HepG2 (cell line): ENCODE data around the gene RTL5. TPM values are rescaled to one million over a fixed set of nuclear protein-coding genes. Genes with fewer than 3 reads are reported as not detected.

ENCODE experiments used
- ATAC-seq: fragments of 200-7000 bp; cut with Tn5 transposase; 3 replicates; pipeline ENCODE4 v1.9.1; 2020; ENCODE audit warnings: mild to moderate bottlenecking, moderate library complexity
- BruUV-seq: library from RNA; stranded (reverse); fragments of 400-500 nt; replicated peaks from 2 replicates; lab custom pipeline; 2021; lab: Mats Ljungman, UMichigan
- CTCF ChIA-PET: fragments of 300-600 bp; formaldehyde crosslinking; extraction: SDS; loops from one replicate; lab custom pipeline; 2021; ENCODE audit warnings: low total read pairs, inconsistent platforms, low intra/inter-chr PET ratio; lab: Yijun Ruan, JAX
- POLR2A ChIA-PET: fragments of 350-600 bp; sonication (Branson Sonifier 250); formaldehyde crosslinking; loops from one replicate; lab custom pipeline; 2020; ENCODE audit warnings: antibody characterized with exemption, inconsistent platforms; lab: Yijun Ruan, JAX
- DNase-seq: peaks from one replicate; pipeline ENCODE4 v3.0.0-alpha.2; 2015; ENCODE audit warnings: low spot score
- FAIRE-seq: peaks from 3 replicates; lab custom pipeline; 2011; peaks lifted over from hg19 to GRCh38; lab: Jason Lieb, UNC
- H2AFZ ChIP-seq: one replicate; pipeline ENCODE4 v1.6.1; 2011; ENCODE audit warnings: low read length, inconsistent platforms
- H3K27ac ChIP-seq: fragments of 300-600 bp; 3 replicates; pipeline ENCODE4 v1.8.0; 2011; ENCODE audit warnings: mixed run types, mild to moderate bottlenecking, mixed read lengths, low read length, inconsistent platforms; ENCODE audit not compliant: insufficient read depth; ENCODE audit errors: extremely low read length
- H3K27me3 ChIP-seq, 2 experiments: fragments of 200-600 bp in 1 of 2; 2 replicates in 1 of 2; 3 replicates in 1 of 2; pipeline versions ENCODE4 v1.6.0 to v1.8.0; 2011; ENCODE audit warnings: low read length in 2 of 2, mild to moderate bottlenecking in 2 of 2, moderate library complexity in 2 of 2, inconsistent platforms in 1 of 2; ENCODE audit not compliant: insufficient read depth in 2 of 2, control insufficient read depth in 1 of 2
- H3K36me3 ChIP-seq, 2 experiments: fragments of 200-600 bp in 1 of 2; replicated peaks in 1 of 2; 2 replicates in 1 of 2; 3 replicates in 1 of 2; pipeline versions ENCODE4 v1.5.1 to v1.8.0; 2011; ENCODE audit warnings: low read length in 2 of 2, inconsistent platforms in 1 of 2; ENCODE audit not compliant: insufficient read depth in 2 of 2, control insufficient read depth in 1 of 2
- H3K4me1 ChIP-seq: 2 replicates; pipeline ENCODE4 v1.5.1; 2012; ENCODE audit warnings: low read length, inconsistent platforms; ENCODE audit not compliant: insufficient read depth
- H3K4me2 ChIP-seq: 2 replicates; pipeline ENCODE4 v1.6.0; 2011; ENCODE audit warnings: low read depth, low read length, inconsistent platforms
- H3K4me3 ChIP-seq, 3 experiments: fragments of 200-600 bp in 1 of 3; sonication (generic), shearing (Covaris generic) in 1 of 3; replicated peaks in 1 of 3; 2 replicates each; pipeline ENCODE4 v1.5.1; 2011 to 2016; ENCODE audit warnings: low read length in 3 of 3, inconsistent platforms in 2 of 3, low read depth in 2 of 3, mild to moderate bottlenecking in 2 of 3, control low read depth in 1 of 3, mixed read lengths in 1 of 3; ENCODE audit not compliant: insufficient read depth in 1 of 3
- H3K79me2 ChIP-seq: one replicate; pipeline ENCODE4 v1.6.1; 2011; ENCODE audit warnings: low read length, inconsistent platforms; ENCODE audit not compliant: insufficient read depth
- H3K9ac ChIP-seq: 2 replicates; pipeline ENCODE4 v1.6.0; 2011; ENCODE audit warnings: mild to moderate bottlenecking, low read depth, low read length, inconsistent platforms; ENCODE audit not compliant: insufficient read depth
- H3K9me3 ChIP-seq: 2 replicates; pipeline ENCODE4 v1.5.1; 2012; ENCODE audit warnings: mild to moderate bottlenecking, low read length
- H4K20me1 ChIP-seq: 2 replicates; pipeline ENCODE4 v1.6.0; 2011; ENCODE audit warnings: inconsistent platforms, mild to moderate bottlenecking, low read length, moderate library complexity; ENCODE audit not compliant: insufficient read depth
- BORCS8-MEF2B ChIP-seq: sonication (generic); formaldehyde crosslinking; IDR thresholded peaks from 2 replicates; pipeline ENCODE4 v1.8.0; 2022; ENCODE audit warnings: mild to moderate bottlenecking, missing genetic modification reagents
- EZH2 ChIP-seq: conservative IDR thresholded peaks from 2 replicates; pipeline ENCODE4 v1.6.1; 2012; ENCODE audit warnings: mild to moderate bottlenecking, low read depth, low read length, moderate library complexity
- GPN1 ChIP-seq: sonication (generic); formaldehyde crosslinking; IDR thresholded peaks from 2 replicates; pipeline ENCODE4 v1.5.1; 2020; ENCODE audit warnings: missing genetic modification reagents, borderline replicate concordance
- GTF3A ChIP-seq: sonication (generic); formaldehyde crosslinking; conservative IDR thresholded peaks from 2 replicates; pipeline ENCODE4 v1.4.0; 2020; ENCODE audit warnings: mild to moderate bottlenecking, missing genetic modification reagents
- KLF15 ChIP-seq: sonication (generic); formaldehyde crosslinking; IDR thresholded peaks from 2 replicates; pipeline ENCODE4 v1.8.1; 2023; ENCODE audit warnings: borderline replicate concordance, mild to moderate bottlenecking, inconsistent platforms, missing genetic modification reagents, mixed read lengths
- NCOA5 ChIP-seq: sonication (generic); formaldehyde crosslinking; IDR thresholded peaks from 2 replicates; pipeline ENCODE4 v1.4.0; 2020; ENCODE audit warnings: missing genetic modification reagents
- NFYC ChIP-seq: IDR thresholded peaks from 2 replicates; pipeline ENCODE4 v1.6.1; 2016; ENCODE audit warnings: missing genetic modification reagents, missing compliant biosample characterization
- TFE3 ChIP-seq: IDR thresholded peaks from 2 replicates; pipeline ENCODE4 v1.6.1; 2016
- ZBTB42 ChIP-seq: sonication (generic); formaldehyde crosslinking; IDR thresholded peaks from 2 replicates; pipeline ENCODE4 v1.5.0; 2020; ENCODE audit warnings: mild to moderate bottlenecking, missing genetic modification reagents
- ZNF556 ChIP-seq: sonication (generic); formaldehyde crosslinking; IDR thresholded peaks from 2 replicates; pipeline ENCODE4 v1.4.0; 2020; ENCODE audit warnings: mild to moderate bottlenecking, missing genetic modification reagents, borderline replicate concordance
- ZNF577 ChIP-seq: sonication (generic); formaldehyde crosslinking; IDR thresholded peaks from 2 replicates; pipeline ENCODE4 v1.4.0; 2020; ENCODE audit warnings: mild to moderate bottlenecking, low read depth, missing genetic modification reagents, borderline replicate concordance
- ZNF790 ChIP-seq: sonication (generic); formaldehyde crosslinking; IDR thresholded peaks from 2 replicates; pipeline ENCODE4 v1.8.0; 2022; ENCODE audit warnings: missing genetic modification reagents, mild to moderate bottlenecking, borderline replicate concordance
- ZNF83 ChIP-seq: sonication (generic); formaldehyde crosslinking; IDR thresholded peaks from 2 replicates; pipeline ENCODE4 v1.4.0; 2020; ENCODE audit warnings: missing genetic modification reagents, mild to moderate bottlenecking, borderline replicate concordance
- WGBS: methylation state at CpG from one replicate; pipeline ENCODE4 v1.1.6; 2017; ENCODE audit warnings: low lambda C conversion rate; 5-methylcytosine and 5-hydroxymethylcytosine counted together
- in situ Hi-C: cut with HindIII; loops from 2 replicates; pipeline ENCODE4 v1.10.0; 2017; ENCODE audit warnings: low pct_unique_long_range_greater_than_20kb; ENCODE audit not compliant: extremely low pct_ligation_motif_present
- intact Hi-C: fragments of 100-400 bp; cut with micrococcal nuclease; formaldehyde crosslinking; loops from one replicate; pipeline ENCODE4 v1.10.0; 2022; ENCODE audit not compliant: unreplicated experiment
- polyA plus RNA-seq, 8 experiments: library from polyadenylated mRNA; depleted of rRNA in 3 of 8; stranded (reverse) in 7 of 8; unstranded in 1 of 8; fragments of >200 nt; fragmentation: Illumina TruSeq in 4 of 8; extraction: Trizol in 4 of 8; gene quantifications; 2 replicates each; pipeline versions ENCODE4 v1.2.1 to v1.2.3, GENCODE V29; 2011 to 2016; ENCODE audit warnings: low read depth in 4 of 8, missing spikeins in 1 of 8, mixed read lengths in 1 of 8; ENCODE audit not compliant: insufficient read depth in 1 of 8
- total RNA-seq, 5 experiments: library from RNA; depleted of rRNA; stranded (reverse); fragments of >200 nt; fragmentation: Illumina TruSeq; extraction: Trizol; gene quantifications; 2 replicates each; pipeline ENCODE4 v1.2.3, GENCODE V29; 2016; ENCODE audit warnings: low read depth in 1 of 5
- TF ChIP-seq, protein P1 (sequence below): sonication (generic); formaldehyde crosslinking; IDR thresholded peaks from 2 replicates; pipeline ENCODE4 v1.5.0; 2020; ENCODE audit warnings: missing genetic modification reagents, mild to moderate bottlenecking, borderline replicate concordance

Gene RTL5
- total and polyA plus RNA-seq, 2 of the 13 experiments (the other 11 are each of a cell fraction or from before 2014, with no cell fraction given): not detected

DNA sequence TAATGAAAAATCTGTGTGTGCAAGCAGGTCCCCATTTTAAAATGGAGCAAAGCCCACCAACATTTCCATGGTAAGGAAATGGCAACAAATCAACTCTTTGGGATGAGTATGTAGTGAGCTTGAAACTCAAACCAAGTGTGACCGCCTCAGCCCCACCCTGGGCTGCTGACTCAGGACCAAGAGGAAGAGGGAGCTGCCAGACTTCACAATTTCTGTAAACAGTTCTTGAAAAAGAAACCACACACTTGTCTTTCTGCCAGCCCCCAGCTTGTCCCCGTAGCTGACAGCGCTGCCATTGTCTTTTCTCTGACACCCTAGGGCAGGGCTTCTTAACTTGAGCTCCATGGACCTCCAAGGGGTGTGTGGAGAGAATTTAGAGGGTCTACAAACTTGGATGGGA lies 10.3 kb downstream of the RTL5 start:
- in situ Hi-C loops (loop anchor here (10.0 kb wide), 1 partner anchor 127 kb away; no protein-coding TSS in a partner anchor), intact Hi-C loops (no loop called here)
- Histone ChIP-seq H3K4me2 (no peak overlapping the region), H3K27ac (no peak overlapping the region), H3K9ac (no peak overlapping the region), H3K4me1 (no peaks in the 10 kb centered on the region), H3K9me3 (no peaks in the 10 kb centered on the region), H3K4me3 (no peak overlapping the region), H3K27me3 (no peaks in the 10 kb centered on the region), H3K36me3 (no peaks in the 10 kb centered on the region), H2AFZ (no peak overlapping the region), H4K20me1 (no peaks in the 10 kb centered on the region), H3K79me2 (no peaks in the 10 kb centered on the region)
- 70% methylated on average over 2 of the region's 3 CpGs for WGBS
- TF ChIP-seq GTF3A (CRISPR knock-in tag) (no peak), KLF15 (CRISPR knock-in tag) (no peak), BORCS8-MEF2B (CRISPR knock-in tag) (no peak), ZNF83 (CRISPR knock-in tag) (no peak), NFYC (no peak)
- FAIRE-seq (no peak), DNase-seq (no peak), ATAC-seq (no peak)
- POLR2A ChIA-PET: no interaction called here
- CTCF ChIA-PET: no interaction called here
- BruUV-seq: no TSS peak

GRCh38 chrX:72120837-72121236 lies 10.9 kb downstream of the RTL5 start:
- Histone ChIP-seq H2AFZ (no peak overlapping the region), H4K20me1 (no peaks in the 10 kb centered on the region), H3K27ac (no peak overlapping the region), H3K4me3 (no peak overlapping the region), H3K27me3 (no peaks in the 10 kb centered on the region), H3K36me3 (no peaks in the 10 kb centered on the region), H3K4me1 (no peaks in the 10 kb centered on the region), H3K79me2 (no peaks in the 10 kb centered on the region), H3K9ac (no peak overlapping the region), H3K9me3 (no peaks in the 10 kb centered on the region), H3K4me2 (no peak overlapping the region)
- intact Hi-C loops: no loop called here
- CTCF ChIA-PET: no interaction called here
- POLR2A ChIA-PET: no interaction called here
- BruUV-seq: no TSS peak
- DNase-seq (no peak), FAIRE-seq (no peak), ATAC-seq (no peak)
- in situ Hi-C loops: loop anchor here (10.0 kb wide), 1 partner anchor 126 kb away; no protein-coding TSS in a partner anchor
- 0% methylated on average over 1 of the region's 6 CpGs for WGBS
- TF ChIP-seq ZNF790 (CRISPR knock-in tag) (no peak), TFE3 (CRISPR knock-in tag) (no peak), GPN1 (no peak), EZH2 (no peak), ZBTB42 (CRISPR knock-in tag) (no peak), ZNF556 (CRISPR knock-in tag) (no peak), ZNF577 (CRISPR knock-in tag) (no peak), NCOA5 (CRISPR knock-in tag) (no peak)
- TF ChIP-seq, protein P1, sequence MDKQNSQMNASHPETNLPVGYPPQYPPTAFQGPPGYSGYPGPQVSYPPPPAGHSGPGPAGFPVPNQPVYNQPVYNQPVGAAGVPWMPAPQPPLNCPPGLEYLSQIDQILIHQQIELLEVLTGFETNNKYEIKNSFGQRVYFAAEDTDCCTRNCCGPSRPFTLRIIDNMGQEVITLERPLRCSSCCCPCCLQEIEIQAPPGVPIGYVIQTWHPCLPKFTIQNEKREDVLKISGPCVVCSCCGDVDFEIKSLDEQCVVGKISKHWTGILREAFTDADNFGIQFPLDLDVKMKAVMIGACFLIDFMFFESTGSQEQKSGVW: no peak
